Urothelium cell line (cell line): ENCODE measurements around the gene SFXN5.
A peak's percentile ranks its signal among the peaks of the same experiment; 100 is the strongest.

Source experiments
- DNase-seq: peaks from one replicate; pipeline ENCODE4 v3.0.0; 2011; ENCODE audit warnings: low spot score, mixed read lengths
- FAIRE-seq: peaks from 2 replicates; lab custom pipeline; 2011; peaks lifted over from hg19 to GRCh38; lab: Jason Lieb, UNC

The SFXN5 gene

DNA sequence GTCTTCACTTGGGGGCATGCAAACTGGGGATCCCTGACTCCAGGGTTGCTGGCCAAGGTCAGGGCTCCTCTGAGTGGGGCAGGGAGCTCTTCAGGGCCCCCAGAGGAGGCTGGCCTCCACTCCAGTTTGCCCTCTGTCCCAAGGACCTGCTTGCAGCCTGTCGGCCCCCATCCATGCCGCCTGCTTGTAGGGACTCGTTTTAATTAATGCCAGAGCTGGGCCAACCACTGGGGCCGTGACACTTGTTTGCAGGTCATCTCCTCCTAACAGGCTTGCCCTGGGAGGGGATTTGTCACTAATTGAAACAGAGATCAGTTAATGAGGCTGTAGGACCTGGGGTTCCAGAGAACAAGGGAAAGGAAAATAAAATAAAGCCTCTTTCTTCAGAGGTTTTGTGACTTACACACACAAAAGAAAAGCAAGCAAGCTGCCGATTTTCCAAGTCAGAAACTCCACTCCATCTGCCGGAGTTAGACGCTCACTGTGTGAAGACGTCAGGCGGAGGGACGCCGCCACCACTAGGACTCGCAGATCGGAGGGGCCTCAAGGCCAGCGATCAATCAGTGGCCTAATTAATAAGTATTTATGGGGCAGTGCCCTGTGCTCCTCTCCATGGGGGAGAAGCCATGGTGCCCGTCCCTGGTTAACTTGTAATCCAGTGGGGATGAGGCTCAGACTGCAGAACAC, 75.9 kb downstream of the SFXN5 start:
- DNase-seq (no peak), FAIRE-seq (no peak)

DNA sequence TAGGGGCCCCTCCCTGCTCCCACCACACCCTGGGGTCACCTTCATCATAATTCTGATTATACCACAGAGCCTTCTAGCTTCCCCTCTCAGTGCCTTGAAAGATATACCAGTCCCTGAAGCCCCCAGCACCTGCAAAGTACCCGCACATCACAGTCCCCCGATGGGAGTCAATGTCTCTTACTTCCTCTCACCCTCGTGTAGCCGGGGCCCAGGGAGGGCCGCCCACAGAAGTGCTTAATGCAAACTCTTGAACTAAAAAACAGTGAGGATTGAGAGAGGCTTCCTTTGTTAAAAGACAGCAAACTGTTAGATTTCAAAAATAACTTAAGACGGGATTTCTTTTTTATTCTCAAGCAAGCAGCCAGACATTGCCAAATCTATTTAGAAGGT, 76.5 kb downstream of the SFXN5 start:
- no peak for FAIRE-seq
- DNase-seq: no peak

GRCh38 chr2:72994282-72994990, 77.1 kb downstream of the SFXN5 start:
- no peak for FAIRE-seq
- DNase-seq: no peak

- FAIRE-seq: no peak
- no peak for DNase-seq
These were observed 77.6 kb downstream of the SFXN5 start for GRCh38 chr2:72993933-72994280.

DNA sequence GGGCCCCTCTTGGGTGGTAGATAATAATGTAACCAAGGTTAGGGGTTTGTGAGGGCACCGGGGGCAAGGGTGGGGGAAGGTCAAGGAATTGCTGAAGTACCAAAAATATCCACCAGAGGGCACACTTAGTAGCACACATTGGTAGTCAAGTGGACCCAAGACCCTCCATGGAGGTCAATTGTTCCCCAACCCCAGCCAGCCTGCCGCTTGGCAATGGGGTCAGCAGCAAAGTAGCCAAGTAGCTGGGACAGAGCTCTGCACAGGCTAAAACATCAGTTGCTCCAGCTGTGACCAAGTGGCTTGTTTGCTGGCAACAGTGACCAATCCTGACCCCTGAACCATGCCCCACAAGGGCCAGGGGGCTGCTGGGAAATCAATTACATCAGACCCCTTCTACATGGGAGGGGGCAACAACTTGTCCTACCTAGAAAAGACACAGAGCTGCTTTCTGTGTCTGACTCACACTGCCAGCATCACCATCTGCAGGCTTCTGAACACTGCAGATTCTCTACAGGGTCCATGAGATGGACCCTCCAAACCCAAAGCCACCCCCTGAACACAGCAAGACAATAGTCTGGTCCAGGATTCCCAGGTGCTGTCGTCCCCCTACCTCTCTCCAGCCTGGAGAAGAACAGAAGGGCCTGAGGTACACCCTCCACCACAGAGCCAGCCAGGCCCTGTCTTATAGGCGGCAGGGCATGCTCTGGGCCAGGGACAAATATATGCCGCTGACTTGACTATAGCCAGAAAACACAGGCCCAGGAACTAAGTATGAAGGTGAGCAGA, 78.2 kb downstream of the SFXN5 start:
- FAIRE-seq: no peak
- peak; percentile 73 for DNase-seq

- DNase-seq (no peak), FAIRE-seq (no peak)
These were observed 78.8 kb downstream of the SFXN5 start for GRCh38 chr2:72992734-72993102.

- FAIRE-seq: no peak
These were observed 79.4 kb downstream of the SFXN5 start for GRCh38 chr2:72991980-72992733.

DNA sequence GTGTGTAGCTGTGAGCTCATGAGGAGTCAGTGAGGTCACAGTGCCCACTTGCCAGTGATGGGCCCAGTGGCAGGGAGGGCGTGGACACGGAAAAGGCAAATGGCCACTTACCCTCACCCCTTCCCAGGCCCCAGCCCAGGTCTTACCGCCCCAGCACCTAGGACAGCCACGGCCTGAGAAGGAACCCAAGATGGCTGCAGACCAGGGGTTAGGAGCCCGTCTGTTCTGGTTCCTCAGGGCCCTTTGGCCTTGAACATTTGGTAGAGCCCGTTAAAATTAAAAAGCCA, 80.1 kb downstream of the SFXN5 start:
- DNase-seq: no peak
- no peak for FAIRE-seq

More at GRCh38 chr2:72991980-72992733, 79.4 kb downstream of the SFXN5 start:
- no peak for DNase-seq

- DNase-seq: no peak
- no peak for FAIRE-seq
These were observed 80.6 kb downstream of the SFXN5 start for GRCh38 chr2:72990695-72991438.

GRCh38 chr2:72989770-72990556, 81.5 kb downstream of the SFXN5 start:
- no peak for FAIRE-seq
- DNase-seq: no peak

GRCh38 chr2:72988726-72989273, 82.7 kb downstream of the SFXN5 start:
- FAIRE-seq: peak; percentile 20

GRCh38 chr2:72988041-72988440, 83.5 kb downstream of the SFXN5 start:
- DNase-seq: no peak
- FAIRE-seq: no peak

More at GRCh38 chr2:72988726-72989273, 82.7 kb downstream of the SFXN5 start:
- DNase-seq: no peak

DNA sequence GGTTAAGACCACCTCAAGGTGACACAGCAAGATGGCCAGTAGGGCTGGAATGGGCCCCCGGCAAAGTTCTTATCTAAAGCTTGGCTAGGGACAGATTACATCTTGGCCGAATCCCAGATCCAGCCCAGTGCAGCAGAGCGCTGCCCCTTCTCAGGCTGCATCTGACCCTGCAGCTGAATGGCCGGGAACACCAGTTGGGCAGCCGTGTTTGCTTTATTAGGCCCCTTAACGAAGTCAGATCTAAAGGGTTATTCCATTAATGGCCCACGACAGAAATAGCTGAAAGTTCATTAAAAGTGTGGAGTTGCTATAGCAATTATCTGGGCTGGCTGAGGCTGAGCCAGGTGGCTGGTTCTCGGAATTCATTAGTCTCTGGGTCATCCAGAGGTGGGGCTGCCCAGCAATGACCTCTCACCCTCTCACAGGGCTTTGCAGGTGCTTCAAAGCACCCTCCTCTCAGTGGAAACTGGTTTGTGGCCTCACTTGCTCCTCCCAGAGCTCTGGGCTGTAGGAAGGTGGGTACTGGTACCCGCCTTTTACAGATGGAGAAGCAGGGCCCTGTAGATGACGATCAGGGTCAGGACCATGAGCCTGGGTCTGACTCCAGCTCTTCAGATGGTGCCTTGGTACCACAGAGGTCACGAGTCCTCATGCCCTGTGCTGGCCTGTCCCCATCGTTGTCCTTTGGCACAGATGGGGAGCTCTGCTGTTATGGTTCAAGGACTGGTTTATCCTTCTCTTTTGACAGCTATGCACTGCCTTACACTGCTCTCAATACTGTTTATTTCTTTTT, 85.4 kb downstream of the SFXN5 start:
- DNase-seq (no peak), FAIRE-seq (no peak)

DNA sequence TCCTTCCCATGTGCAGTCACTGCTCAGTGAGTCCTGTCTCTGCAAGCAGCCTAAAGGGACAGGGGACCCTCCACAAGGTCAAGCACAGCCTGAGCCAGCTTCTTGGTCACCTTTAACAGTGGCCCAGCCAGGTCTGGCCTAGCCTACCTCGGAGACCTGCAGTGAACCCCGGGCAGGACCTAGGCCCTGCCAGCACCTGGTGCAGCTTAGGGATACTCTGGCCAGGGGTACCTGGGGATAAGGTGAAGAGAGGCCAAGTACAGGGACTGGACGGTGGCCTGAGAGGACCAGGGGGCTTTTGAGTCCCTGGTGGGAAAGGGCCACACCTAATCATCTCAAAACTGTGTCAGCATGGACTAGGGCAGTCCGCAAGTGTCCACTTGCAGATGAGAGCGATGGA, 86.4 kb downstream of the SFXN5 start:
- no peak for FAIRE-seq

GRCh38 chr2:72984172-72984671, 87.3 kb downstream of the SFXN5 start:
- FAIRE-seq: no peak
- no peak for DNase-seq

More for the DNA sequence above, 86.4 kb downstream of the SFXN5 start:
- no peak for DNase-seq

GRCh38 chr2:72983500-72984161, 87.9 kb downstream of the SFXN5 start:
- FAIRE-seq: no peak
- no peak for DNase-seq

DNA sequence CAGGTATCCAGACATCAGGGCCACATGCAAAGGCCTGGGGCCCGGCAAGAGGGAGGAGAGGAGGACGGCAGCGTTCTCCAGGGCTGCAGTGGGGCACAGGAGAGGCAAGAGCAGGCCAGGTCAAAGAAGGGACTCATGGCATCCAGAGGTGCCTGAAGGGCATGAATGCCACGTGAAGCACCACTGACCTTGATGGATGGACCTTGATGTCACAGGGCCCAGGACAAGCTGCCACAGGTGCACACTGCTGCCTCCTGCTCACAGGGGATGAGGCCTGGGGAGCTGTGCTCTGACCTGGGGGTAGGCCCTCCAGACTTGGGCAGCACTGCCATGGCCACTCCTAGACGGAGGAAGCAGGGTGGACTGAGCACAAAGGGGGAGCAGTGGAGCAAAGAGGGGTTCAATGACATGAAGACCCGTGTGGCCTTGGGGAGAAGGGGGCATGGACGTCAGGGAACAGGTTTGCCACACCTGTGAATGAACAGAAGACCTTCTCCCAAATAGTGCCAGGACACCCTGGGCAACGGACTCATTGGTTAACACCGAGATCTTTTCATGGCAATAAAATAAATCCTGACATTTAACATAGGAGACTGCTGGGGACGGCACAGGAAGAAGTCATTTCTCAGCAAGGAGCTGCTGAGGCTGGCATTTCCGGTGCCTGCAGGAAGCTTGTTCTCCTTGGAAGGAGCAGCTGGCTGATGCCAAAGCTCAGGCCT, 88.6 kb downstream of the SFXN5 start:
- FAIRE-seq (no peak), DNase-seq (no peak)
